GM12873 (cell line): ENCODE results near the gene NOM1.

ENCODE experiments used
- TF ChIP-seq, protein P1 (sequence below): IDR thresholded peaks from 2 replicates; pipeline ENCODE4 v1.5.1; 2012; ENCODE audit warnings: low read depth, mild to moderate bottlenecking, moderate library complexity, low read length, control low read depth; ENCODE audit not compliant: insufficient read depth; ENCODE audit errors: missing control alignments

NOM1 gene

GRCh38 chr7:156966387-156966786, 16.9 kb downstream of the NOM1 start:
- TF ChIP-seq, protein P1, sequence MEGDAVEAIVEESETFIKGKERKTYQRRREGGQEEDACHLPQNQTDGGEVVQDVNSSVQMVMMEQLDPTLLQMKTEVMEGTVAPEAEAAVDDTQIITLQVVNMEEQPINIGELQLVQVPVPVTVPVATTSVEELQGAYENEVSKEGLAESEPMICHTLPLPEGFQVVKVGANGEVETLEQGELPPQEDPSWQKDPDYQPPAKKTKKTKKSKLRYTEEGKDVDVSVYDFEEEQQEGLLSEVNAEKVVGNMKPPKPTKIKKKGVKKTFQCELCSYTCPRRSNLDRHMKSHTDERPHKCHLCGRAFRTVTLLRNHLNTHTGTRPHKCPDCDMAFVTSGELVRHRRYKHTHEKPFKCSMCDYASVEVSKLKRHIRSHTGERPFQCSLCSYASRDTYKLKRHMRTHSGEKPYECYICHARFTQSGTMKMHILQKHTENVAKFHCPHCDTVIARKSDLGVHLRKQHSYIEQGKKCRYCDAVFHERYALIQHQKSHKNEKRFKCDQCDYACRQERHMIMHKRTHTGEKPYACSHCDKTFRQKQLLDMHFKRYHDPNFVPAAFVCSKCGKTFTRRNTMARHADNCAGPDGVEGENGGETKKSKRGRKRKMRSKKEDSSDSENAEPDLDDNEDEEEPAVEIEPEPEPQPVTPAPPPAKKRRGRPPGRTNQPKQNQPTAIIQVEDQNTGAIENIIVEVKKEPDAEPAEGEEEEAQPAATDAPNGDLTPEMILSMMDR: no peak

DNA sequence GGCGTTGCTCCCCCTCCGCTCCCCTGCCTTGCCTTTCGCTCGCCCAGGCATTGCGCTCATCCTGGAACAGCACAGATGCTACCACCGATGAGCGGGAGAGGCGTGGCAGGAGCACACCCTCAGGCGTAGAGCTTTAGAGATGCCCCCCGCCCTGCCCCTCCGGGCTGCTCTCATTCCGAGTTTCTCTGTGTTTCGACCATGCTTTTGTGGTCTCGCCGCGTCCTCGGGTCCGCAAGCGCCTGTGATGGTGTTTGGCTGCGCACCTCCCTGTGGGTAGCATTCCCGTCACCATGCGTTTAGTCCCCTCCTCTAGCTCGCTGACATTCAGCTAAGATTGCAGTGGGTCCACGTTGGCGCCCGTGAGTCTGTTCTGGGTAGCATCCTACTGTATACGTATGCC, 18.7 kb downstream of the NOM1 start:
- TF ChIP-seq, protein P1: no peak

DNA sequence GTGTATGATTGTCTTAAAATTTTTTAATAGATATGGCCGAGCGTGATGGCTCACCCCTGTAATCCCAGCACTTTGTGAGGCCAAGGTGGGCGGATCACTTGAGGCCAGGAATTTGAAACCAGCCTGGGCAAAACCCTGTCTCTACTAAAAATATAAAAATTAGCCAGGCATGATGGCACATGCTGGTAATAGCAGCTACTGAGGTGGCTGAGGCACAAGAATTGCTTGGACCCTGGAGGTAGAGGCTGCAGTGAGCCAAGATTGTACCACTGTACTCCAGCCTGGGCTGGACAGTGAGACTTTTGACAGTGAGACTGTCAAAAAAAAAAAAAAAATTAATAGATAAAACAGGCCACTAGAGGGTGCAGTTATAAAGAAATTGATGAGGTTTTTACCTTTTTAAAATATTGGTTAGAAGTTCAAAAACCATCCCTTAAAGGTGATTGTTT, 20.5 kb downstream of the NOM1 start:
- TF ChIP-seq, protein P1: peak; percentile 25

- TF ChIP-seq, protein P1: no peak
Measured at GRCh38 chr7:156975620-156976019, 26.1 kb downstream of the NOM1 start.

- TF ChIP-seq, protein P1: no peak
Measured at GRCh38 chr7:156979007-156979606, 29.6 kb downstream of the NOM1 start.

DNA sequence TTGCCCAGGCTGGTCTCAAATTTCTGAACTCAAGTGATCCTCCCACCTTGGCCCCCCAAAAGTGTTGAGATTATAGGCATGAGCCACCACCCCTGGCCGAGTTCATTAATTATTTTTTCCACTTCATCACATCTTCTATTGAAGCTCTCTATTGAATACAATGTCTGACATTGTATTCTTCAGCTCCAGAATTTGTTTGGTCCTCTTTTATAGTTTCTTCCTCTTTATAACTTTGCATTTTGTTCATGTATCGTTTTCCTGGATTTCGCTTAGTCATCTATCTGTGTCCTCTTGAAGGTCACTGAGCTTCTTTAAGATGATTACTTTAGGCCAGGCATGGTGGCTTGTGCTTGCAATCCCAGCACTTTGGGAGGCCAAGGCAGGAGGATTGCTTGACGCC, 30.2 kb downstream of the NOM1 start:
- TF ChIP-seq, protein P1: no peak

DNA sequence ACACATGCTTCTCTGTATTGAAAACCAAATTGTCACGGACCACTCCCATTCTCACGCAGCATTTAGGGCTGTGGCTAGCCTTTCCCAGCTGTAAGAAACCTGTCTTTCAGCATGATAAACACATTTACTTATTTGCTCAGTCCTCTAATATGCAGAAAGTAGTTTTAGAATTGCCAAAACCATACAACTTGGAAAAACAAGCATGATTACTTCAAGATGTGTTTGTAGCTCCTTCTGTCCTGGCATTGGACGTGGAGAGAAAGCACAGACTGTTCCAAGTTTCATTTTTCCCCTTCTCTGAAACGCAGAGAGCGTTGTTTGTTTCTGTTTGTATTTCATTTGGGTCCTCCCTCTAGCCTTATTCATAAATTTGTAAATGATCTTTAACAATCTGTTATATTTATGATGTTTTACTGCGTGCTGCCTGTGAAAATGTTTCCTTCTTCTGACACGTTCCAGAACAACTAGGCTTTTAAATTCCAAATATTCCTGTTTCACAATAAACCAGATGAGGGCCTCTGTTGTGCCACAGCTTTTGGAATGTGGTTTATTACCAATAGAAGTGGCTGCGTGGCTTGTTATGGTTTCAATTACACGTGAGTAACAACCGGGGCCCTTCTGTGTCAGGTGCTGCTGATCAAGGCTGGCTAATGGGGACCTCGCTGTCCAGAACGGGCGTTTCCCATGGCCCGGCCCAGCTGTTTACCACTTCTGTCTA, 34.8 kb downstream of the NOM1 start:
- TF ChIP-seq, protein P1: no peak
